Fibroblast of lung (primary cell): Measurements from ENCODE around the gene UTY. TPM values are rescaled to one million over a fixed set of nuclear protein-coding genes. Genes with fewer than 3 reads are reported as not detected.

Source experiments
- DNase-seq, 2 donors: peaks; one replicate each; pipeline versions ENCODE4 v3.0.0 to v3.0.0-alpha.2; 2010; ENCODE audit warnings: low read depth in 2 of 2
- H2AFZ ChIP-seq: 2 replicates; pipeline ENCODE4 v1.5.1; 2012; ENCODE audit warnings: low read length, control low read depth, inconsistent platforms
- H3K27ac ChIP-seq: 2 replicates; pipeline ENCODE4 v1.5.1; 2011; ENCODE audit warnings: low read length, control low read depth; ENCODE audit not compliant: insufficient read depth
- H3K27me3 ChIP-seq: 2 replicates; pipeline ENCODE4 v1.5.1; 2011; ENCODE audit warnings: mild to moderate bottlenecking, low read length; ENCODE audit not compliant: control insufficient read depth, insufficient read depth
- H3K36me3 ChIP-seq: 2 replicates; pipeline ENCODE4 v1.5.1; 2011; ENCODE audit warnings: low read length; ENCODE audit not compliant: control insufficient read depth, insufficient read depth
- H3K4me1 ChIP-seq: 2 replicates; pipeline ENCODE4 v1.5.1; 2011; ENCODE audit warnings: low read length; ENCODE audit not compliant: control insufficient read depth, insufficient read depth; ENCODE audit errors: extremely low read depth
- H3K4me2 ChIP-seq: 2 replicates; pipeline ENCODE4 v1.5.1; 2011; ENCODE audit warnings: low read length, control low read depth; ENCODE audit not compliant: insufficient read depth; ENCODE audit errors: extremely low read depth
- H3K4me3 ChIP-seq, 4 experiments: fragments of 200-600 bp in 1 of 4; sonication (generic) in 1 of 4; replicated peaks in 1 of 4; 2 replicates each; pipeline ENCODE4 v1.5.1; 2011 to 2016; ENCODE audit warnings: low read length in 4 of 4, low read depth in 3 of 4, mild to moderate bottlenecking in 3 of 4, control low read depth in 2 of 4, inconsistent platforms in 1 of 4, mixed read lengths in 1 of 4; ENCODE audit not compliant: insufficient read depth in 1 of 4; ENCODE audit errors: control extremely low read depth in 1 of 4
- H3K79me2 ChIP-seq: 2 replicates; pipeline ENCODE4 v1.5.1; 2012; ENCODE audit warnings: mild to moderate bottlenecking, low read length, inconsistent platforms; ENCODE audit not compliant: control insufficient read depth, insufficient read depth
- H3K9ac ChIP-seq: 2 replicates; pipeline ENCODE4 v1.5.1; 2011; ENCODE audit warnings: mild to moderate bottlenecking, low read length, control low read depth; ENCODE audit not compliant: insufficient read depth
- H3K9me3 ChIP-seq: 2 replicates; pipeline ENCODE4 v1.5.1; 2012; ENCODE audit warnings: low read depth, low read length; ENCODE audit not compliant: control insufficient read depth, insufficient read depth
- H4K20me1 ChIP-seq: 2 replicates; pipeline ENCODE4 v1.5.1; 2011; ENCODE audit warnings: low read length; ENCODE audit not compliant: control insufficient read depth, insufficient read depth; ENCODE audit errors: extremely low read depth
- EZH2 ChIP-seq: IDR thresholded peaks from 2 replicates; pipeline ENCODE4 v1.5.1; 2012; ENCODE audit warnings: low read length, control low read depth, mild to moderate bottlenecking; ENCODE audit errors: missing control alignments
- polyA plus RNA-seq, 2 donors: library from polyadenylated mRNA; depleted of rRNA in 1 of 2; stranded (reverse) in 1 of 2; unstranded in 1 of 2; fragments of >200 nt; gene quantifications; 2 replicates each; pipeline ENCODE4 v1.2.1, GENCODE V29; 2011 to 2012; ENCODE audit warnings: missing spikeins in 1 of 2
- total RNA-seq: library from RNA; depleted of rRNA; stranded (reverse); fragments of >200 nt; gene quantifications from 2 replicates; pipeline ENCODE4 v1.2.1, GENCODE V29; 2014
- TF ChIP-seq, protein P1 (sequence below), 2 donors: IDR thresholded peaks in 1 of 2; conservative IDR thresholded peaks in 1 of 2; 1 replicate in 1 of 2; 2 replicates in 1 of 2; pipeline ENCODE4 v1.5.1; 2011 to 2012; ENCODE audit warnings: low read length in 2 of 2, control low read depth in 1 of 2, inconsistent platforms in 1 of 2, low read depth in 1 of 2, mild to moderate bottlenecking in 1 of 2

UTY gene
- total and polyA plus RNA-seq, 2 donors (not counting 1 experiment from before 2014, with no cell fraction given), result 7.7 TPM; not detected in 1

DNA sequence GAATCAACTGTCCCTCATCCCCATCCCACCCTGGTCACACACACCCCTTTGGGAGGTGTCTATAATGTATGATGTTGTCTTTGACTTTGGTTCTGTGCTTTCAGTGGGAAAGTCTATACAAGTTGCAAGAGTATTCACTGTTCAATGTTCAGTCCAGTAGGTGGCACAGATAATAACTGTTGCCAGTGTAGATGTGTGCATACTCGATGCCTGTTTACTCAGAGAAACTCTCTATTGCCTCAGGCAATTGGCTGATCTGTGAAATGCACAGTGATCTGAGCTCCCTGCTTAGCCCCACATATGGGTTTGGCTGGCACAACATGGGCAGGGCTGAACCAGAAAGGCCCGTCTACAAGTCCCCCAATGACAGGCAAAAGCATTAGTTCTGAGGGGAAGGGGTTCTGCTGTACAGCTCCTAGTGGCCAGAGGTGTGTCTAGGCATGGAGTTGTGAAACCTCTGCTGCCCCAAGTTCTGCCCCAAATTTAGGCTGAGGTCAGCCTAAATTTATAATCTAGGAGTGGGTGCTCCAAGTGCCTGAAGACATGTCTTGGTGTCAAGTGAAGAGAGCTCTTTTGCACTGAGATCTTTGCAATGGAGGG, 252.4 kb downstream of the UTY start:
- no peak for DNase-seq
- no peak overlapping the region for H3K9ac ChIP-seq

DNA sequence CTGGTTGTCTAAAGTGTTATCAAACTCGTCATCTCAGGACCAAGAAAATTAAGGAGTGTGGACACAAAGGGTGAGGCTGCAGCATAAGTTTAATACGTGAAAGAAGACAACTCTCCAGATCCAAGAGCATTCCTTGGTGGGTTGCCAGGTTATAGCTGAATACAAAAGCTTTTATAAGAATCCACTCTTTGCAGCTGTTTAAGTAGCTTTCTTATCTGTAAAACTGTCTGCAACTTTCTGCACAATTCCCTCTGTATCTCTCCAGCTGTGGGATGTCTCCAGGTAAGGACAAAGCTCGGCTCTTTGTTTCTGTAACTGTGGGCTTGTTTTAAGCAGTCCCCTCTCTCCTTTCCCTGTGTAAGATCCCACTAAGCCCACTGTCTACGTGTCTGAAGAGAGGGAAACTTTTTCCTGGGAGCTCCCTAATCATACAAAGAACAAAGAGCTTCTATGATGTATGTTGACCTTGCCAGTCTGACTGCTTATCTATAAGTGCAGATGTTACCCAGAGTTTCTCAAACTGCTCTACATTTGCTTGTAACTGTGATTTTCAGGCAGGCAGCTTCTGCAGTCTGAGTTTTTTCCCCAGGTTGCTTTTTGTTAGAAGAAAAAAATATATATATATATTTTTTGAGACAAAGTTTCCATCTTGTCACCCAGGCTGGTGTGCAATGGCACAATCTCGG, 268.7 kb downstream of the UTY start:
- DNase-seq, result no peak
- H3K79me2 ChIP-seq, result no peaks in the 10 kb centered on the region
- no peak overlapping the region for H3K4me3 ChIP-seq
- no peak overlapping the region for H3K4me2 ChIP-seq
- no peaks in the 10 kb centered on the region for H4K20me1 ChIP-seq
- no peak overlapping the region for H2AFZ ChIP-seq
- H3K9me3 ChIP-seq, result no peaks in the 10 kb centered on the region
- no peak for TF ChIP-seq EZH2
- TF ChIP-seq, protein P1, sequence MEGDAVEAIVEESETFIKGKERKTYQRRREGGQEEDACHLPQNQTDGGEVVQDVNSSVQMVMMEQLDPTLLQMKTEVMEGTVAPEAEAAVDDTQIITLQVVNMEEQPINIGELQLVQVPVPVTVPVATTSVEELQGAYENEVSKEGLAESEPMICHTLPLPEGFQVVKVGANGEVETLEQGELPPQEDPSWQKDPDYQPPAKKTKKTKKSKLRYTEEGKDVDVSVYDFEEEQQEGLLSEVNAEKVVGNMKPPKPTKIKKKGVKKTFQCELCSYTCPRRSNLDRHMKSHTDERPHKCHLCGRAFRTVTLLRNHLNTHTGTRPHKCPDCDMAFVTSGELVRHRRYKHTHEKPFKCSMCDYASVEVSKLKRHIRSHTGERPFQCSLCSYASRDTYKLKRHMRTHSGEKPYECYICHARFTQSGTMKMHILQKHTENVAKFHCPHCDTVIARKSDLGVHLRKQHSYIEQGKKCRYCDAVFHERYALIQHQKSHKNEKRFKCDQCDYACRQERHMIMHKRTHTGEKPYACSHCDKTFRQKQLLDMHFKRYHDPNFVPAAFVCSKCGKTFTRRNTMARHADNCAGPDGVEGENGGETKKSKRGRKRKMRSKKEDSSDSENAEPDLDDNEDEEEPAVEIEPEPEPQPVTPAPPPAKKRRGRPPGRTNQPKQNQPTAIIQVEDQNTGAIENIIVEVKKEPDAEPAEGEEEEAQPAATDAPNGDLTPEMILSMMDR (conservative IDR thresholded peaks at IDR 0.05 in 1 of 2, IDR thresholded peaks at IDR 0.05 in 1 of 2; ENCODE audit: low read depth in 1 of 2, low read length in 2 of 2), result no peak
- H3K27ac ChIP-seq, result no peak overlapping the region
- no peaks in the 10 kb centered on the region for H3K4me1 ChIP-seq
- H3K36me3 ChIP-seq, result no peaks in the 10 kb centered on the region
- no peaks in the 10 kb centered on the region for H3K27me3 ChIP-seq
- H3K9ac ChIP-seq, result no peak overlapping the region

More for the DNA sequence above, 252.4 kb downstream of the UTY start:
- Histone ChIP-seq H3K27me3 (no peaks in the 10 kb centered on the region), H2AFZ (no peak overlapping the region), H3K27ac (no peak overlapping the region), H3K4me1 (no peaks in the 10 kb centered on the region), H3K9me3 (no peaks in the 10 kb centered on the region), H3K4me3 (no peak overlapping the region), H4K20me1 (no peaks in the 10 kb centered on the region), H3K4me2 (no peak overlapping the region), H3K36me3 (no peaks in the 10 kb centered on the region), H3K79me2 (no peaks in the 10 kb centered on the region)
- no peak for TF ChIP-seq EZH2
- TF ChIP-seq, protein P1 (conservative IDR thresholded peaks at IDR 0.05 in 1 of 2, IDR thresholded peaks at IDR 0.05 in 1 of 2; ENCODE audit: low read depth in 1 of 2, low read length in 2 of 2), result no peak

DNA sequence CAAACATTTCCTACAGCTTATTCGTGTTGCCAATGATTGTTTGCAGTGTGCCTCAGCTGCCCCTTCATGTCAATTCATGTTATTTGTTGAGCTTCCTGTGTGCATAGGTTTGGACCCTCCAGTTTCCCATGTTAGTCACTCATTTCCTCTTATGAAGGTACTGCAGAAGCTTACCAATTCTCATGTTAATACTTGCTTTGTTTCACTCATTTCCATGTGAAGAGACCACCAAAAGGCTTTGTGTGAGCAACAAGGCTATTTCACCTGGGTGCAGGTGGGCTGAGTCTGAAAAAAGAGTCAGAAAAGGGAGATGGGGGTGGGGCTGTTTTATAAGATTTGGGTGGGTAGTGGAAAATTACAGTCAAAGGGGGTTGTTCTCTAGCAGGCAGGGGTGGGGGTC, 274.6 kb downstream of the UTY start:
- Histone ChIP-seq H3K79me2 (no peaks in the 10 kb centered on the region), H3K4me1 (no peaks in the 10 kb centered on the region), H3K27ac (no peak overlapping the region), H2AFZ (no peak overlapping the region), H3K36me3 (no peaks in the 10 kb centered on the region), H3K4me2 (no peak overlapping the region), H3K9ac (no peak overlapping the region), H3K4me3 (no peak overlapping the region), H4K20me1 (no peaks in the 10 kb centered on the region), H3K9me3 (no peaks in the 10 kb centered on the region), H3K27me3 (no peaks in the 10 kb centered on the region)
- DNase-seq, result no peak
- TF ChIP-seq, protein P1 (conservative IDR thresholded peaks at IDR 0.05 in 1 of 2, IDR thresholded peaks at IDR 0.05 in 1 of 2; ENCODE audit: low read depth in 1 of 2, low read length in 2 of 2), result no peak
- no peak for TF ChIP-seq EZH2

Other genes with a start within 250 kb of the UTY start
- 0.26 TPM in 1 of 2 replicates, not detected in the other for gene TMSB4Y, start 223.9 kb upstream of the UTY start, total RNA-seq
- 0.58 TPM in 1 of 2 replicates, not detected in the other for gene TMSB4Y, start 223.9 kb upstream of the UTY start, polyA plus RNA-seq